ENCODE measurements around the gene UBXN10. TPM values are rescaled to one million over a fixed set of nuclear protein-coding genes. Genes with fewer than 3 reads are reported as not detected.

UBXN10 gene
- total and polyA plus RNA-seq, 2 of the 4 experiments (the other 2 are of a cell fraction), result not detected

GRCh38 chr1:20166051-20166450 is 19.8 kb upstream of the UBXN10 start:
- TF ChIP-seq FOS (IDR thresholded peaks at IDR 0.05; ENCODE audit: low read depth, low read length) (no peak), SMC3 (IDR thresholded peaks at IDR 0.05; ENCODE audit: low read depth, low read length) (no peak), RFX5 (IDR thresholded peaks at IDR 0.05; ENCODE audit: low read depth, low read length) (no peak), POLR2A (IDR thresholded peaks at IDR 0.05; ENCODE audit: low read depth, low read length) (no peak), CHD1 (IDR thresholded peaks at IDR 0.05; ENCODE audit: low read depth, low read length) (no peak), MAFK (IDR thresholded peaks at IDR 0.05; ENCODE audit: low read depth, low read length) (no peak)
- Histone ChIP-seq H3K56ac (ENCODE audit: extremely low read depth, insufficient read depth, low read length) (no peak overlapping the region), H3K4me2 (ENCODE audit: low read depth, low read length) (no peak overlapping the region), H2AK5ac (ENCODE audit: low read depth, low read length) (no peak overlapping the region), H3K4me3 (ENCODE audit: insufficient read depth, low read depth, low read length) (no peak overlapping the region), H3K27ac (ENCODE audit: insufficient read depth, low read length) (no peak overlapping the region), H3K18ac (ENCODE audit: low read depth, low read length) (no peak overlapping the region), H2AFZ (replicated peaks; ENCODE audit: low read length, poor library complexity) (no peak overlapping the region), H3K9me3 (ENCODE audit: control insufficient read depth, insufficient read depth, low read length) (peaks cover 6% of the 10 kb centered on the region), H4K20me1 (ENCODE audit: insufficient read depth, low read length) (no peaks in the 10 kb centered on the region), H2BK5ac (ENCODE audit: low read depth, low read length, poor library complexity, severe bottlenecking) (no peak overlapping the region), H3K4ac (ENCODE audit: low read depth, low read length) (no peak overlapping the region), H2BK120ac (ENCODE audit: low read depth, low read length) (no peak overlapping the region), H3K9me1 (ENCODE audit: insufficient read depth, low read length) (no peaks in the 10 kb centered on the region), H3K14ac (replicated peaks; ENCODE audit: low read depth, low read length) (no peak overlapping the region), H3K4me1 (ENCODE audit: control insufficient read depth, insufficient read depth, low read length) (no peaks in the 10 kb centered on the region; the same call in 1 of the 2 replicates), H3K27me3 (ENCODE audit: control insufficient read depth, insufficient read depth, low read length) (peaks cover 16% of the 10 kb centered on the region), H2BK20ac (ENCODE audit: low read depth, low read length) (no peak overlapping the region), H3K79me1 (ENCODE audit: low read depth in 1 of 2, low read length in 2 of 2) (no peaks in the 10 kb centered on the region), H3K9ac (ENCODE audit: low read depth, low read length) (no peak overlapping the region), H3K36me3 (ENCODE audit: control insufficient read depth, insufficient read depth, low read length) (no peaks in the 10 kb centered on the region), H2AK9ac (replicated peaks; ENCODE audit: low read depth, low read length, poor library complexity) (no peak overlapping the region), H4K91ac (ENCODE audit: insufficient read depth, low read depth, low read length) (no peak overlapping the region), H4K5ac (ENCODE audit: low read depth, low read length) (no peak overlapping the region), H4K8ac (ENCODE audit: low read depth in 2 of 2, low read length in 2 of 2) (no peak overlapping the region), H2BK15ac (ENCODE audit: low read depth, low read length) (no peak overlapping the region), H3K23ac (ENCODE audit: low read depth, low read length) (no peak overlapping the region)
- 66% methylated on average over 14 of the region's 17 CpGs; no CpG with 5 or more reads in 1 of the 2 experiments for WGBS, 2 experiments (ENCODE audit: extremely low coverage in 2 of 2, insufficient read length in 1 of 2)
- BruUV-seq (replicated peaks), result no TSS peak
- ChIA-PET POLR2A (ENCODE audit: unreplicated experiment) (interaction anchor here (0.6 kb wide), 1 partner anchor 413 kb away, joined by 3 read pairs; no protein-coding TSS in a partner anchor), CTCF (interaction anchor here (1.0 kb wide), 1 partner anchor 329 kb away, joined by 3 read pairs; no protein-coding TSS in a partner anchor)
- dilution Hi-C loops (cut with HindIII; ENCODE audit: low sequenced_read_pairs, unreplicated experiment), result no loop called here
- no peak for ATAC-seq (ENCODE audit: low read depth)
- intact Hi-C loops (cut with micrococcal nuclease), result no loop called here
- in situ Hi-C loops (cut with MboI; ENCODE audit: low sequenced_read_pairs), result no loop called here
- DNase-seq, result no peak

Data from IMR-90 (cell line).